NCI-H1694 (cell line): ENCODE measurements around the gene LTBP1.

Experiments used
- DNase-seq: peaks from one replicate; lab custom pipeline; 2025; lab: John Stamatoyannopoulos, UW

LTBP1 gene

GRCh38 chr2:33009249-33009648 lies 62.5 kb downstream of the LTBP1 start:
- no peak for DNase-seq

DNA sequence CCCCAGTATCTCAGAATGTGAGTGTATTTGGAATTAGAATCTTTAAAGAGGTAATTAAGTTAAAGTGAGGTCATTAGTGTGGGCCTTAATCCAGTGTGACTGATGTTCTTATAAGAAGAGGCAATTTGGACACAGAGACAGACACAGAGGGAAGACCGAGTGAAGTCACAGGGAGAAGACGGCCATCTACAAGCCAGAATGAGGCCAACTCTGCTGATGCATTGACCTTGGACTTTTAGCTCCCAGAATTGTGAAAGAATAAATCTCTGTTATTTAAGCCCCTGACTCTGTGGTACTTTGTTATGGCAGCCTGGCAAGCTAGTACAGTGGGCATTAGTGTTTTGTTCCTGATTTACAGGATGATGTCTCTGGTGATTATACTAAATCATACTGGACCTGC lies 64.6 kb downstream of the LTBP1 start:
- DNase-seq = no peak

DNA sequence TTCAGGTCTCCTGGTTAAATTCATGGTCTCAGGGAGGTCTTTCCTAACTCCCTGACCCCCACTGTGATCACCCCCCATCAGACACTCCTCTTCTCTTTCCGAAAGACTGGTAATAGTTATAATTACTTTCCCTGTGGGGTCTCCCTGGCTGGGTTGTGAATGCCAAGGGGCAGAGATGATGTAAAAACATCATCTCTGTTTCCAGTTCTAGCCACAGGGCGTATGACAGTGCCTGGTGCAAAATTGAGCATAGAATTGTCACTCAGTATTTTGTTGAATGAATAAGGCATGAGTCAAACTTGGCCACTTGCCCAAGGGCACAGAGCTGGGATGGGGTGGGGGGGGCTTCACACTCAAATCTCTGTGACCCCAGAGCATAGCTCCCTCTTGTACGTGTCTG lies 65.2 kb downstream of the LTBP1 start:
- DNase-seq = no peak

- DNase-seq = no peak
Observed at GRCh38 chr2:33013684-33014110, 66.9 kb downstream of the LTBP1 start.

- no peak for DNase-seq
Observed at GRCh38 chr2:33014268-33014667, 67.5 kb downstream of the LTBP1 start.

DNA sequence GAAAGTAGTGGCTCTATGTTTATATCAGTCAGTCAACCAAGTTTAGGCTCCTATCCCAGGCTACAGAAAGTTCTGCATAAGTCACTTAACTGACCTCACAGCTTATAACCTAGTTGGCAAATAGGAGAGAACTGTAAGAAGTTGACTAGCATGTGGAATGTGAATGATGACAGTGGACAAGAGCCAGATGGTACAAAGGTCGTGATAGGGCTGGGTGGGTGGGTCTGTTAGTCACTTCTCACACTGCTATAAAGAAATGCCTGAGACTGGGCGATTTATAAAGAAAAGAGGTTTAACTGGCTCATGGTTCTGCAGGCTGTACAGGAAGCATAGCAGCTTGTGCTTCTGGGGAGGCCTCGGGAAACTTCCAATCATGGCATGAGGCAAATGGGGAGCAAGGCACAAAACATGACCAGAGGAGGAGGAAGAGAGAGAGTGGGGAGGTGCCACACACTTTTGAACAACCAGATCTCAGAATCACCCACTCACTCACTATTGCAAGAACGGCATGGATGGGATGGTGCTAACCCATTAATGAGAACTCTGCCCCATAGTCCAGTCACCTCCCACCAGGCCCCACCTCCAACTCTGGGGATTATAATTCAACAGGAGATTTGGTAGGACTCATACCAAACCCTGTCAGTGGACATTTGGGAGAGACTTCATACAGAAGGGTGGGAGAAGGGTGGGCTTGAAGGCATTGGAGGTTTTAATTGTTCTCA lies 68.8 kb downstream of the LTBP1 start:
- DNase-seq = no peak

GRCh38 chr2:33018271-33018670 lies 71.5 kb downstream of the LTBP1 start:
- no peak for DNase-seq

DNA sequence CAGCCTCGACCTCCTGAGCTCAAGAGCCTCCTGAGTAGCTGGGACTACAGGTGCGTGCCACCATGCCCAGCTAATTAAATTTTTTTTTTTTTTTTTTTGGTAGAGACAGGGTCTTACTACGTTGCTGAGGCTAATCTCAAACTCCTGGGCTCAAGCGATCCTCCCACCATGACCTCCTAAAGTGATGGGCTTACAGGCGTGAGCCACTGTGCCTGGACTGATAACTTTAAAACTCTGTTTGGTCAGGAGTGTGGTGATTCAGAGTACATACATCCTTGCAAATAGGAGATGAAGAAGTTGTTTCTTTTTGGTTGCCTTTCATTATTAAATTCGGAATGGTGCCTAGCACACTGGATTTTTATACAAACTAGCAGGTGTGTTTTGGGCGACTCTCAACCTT lies 73.0 kb downstream of the LTBP1 start:
- DNase-seq = no peak

DNA sequence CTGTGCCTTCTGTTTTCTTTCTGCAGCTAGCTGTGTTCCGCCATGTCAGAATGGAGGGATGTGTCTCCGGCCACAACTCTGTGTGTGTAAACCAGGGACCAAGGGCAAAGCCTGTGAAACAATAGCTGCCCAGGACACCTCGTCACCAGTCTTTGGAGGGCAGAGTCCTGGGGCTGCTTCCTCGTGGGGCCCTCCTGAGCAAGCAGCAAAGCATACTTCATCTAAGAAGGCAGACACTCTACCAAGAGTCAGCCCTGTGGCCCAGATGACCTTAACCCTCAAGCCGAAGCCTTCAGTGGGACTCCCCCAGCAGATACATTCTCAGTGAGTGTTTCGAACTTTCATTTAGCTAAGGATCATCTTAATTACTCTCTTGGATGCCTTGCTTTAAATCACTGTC lies 74.1 kb downstream of the LTBP1 start:
- DNase-seq = no peak

DNA sequence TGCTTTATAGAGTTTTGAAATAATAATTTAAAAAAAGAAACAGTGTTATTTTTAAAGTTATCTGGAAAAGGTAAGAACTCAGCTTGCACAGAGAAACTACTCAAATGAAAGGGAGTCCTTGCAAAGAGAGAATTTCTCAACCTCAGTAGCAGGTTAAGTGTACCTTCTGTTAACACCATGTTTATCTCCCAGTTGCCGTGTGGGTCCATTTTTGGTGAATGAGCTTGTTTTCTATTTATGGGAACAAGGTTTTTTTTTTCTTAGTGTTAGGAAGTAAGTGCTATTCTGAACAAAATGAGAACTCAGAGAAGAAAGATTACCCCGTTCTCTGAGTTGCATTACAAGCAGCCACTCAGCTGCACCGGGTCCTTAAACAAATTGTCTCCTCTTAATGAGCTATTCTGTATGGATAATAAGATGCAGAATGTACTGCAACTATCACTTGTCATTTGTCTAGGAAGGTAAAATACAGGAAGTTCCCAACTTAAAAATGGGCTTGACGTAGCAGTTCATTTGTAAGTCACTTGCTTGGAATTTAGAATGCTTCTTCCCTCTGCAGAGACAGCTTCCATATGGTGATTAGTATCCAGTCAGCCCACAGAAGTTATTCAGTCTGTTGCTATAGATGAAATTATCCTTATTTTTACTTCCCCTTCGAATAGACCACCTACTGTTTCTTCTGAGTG lies 74.9 kb downstream of the LTBP1 start:
- DNase-seq = no peak

- no peak for DNase-seq
Observed at GRCh38 chr2:33022395-33022985, 75.7 kb downstream of the LTBP1 start.

- DNase-seq = no peak
Observed at GRCh38 chr2:33022989-33023727, 76.4 kb downstream of the LTBP1 start.

DNA sequence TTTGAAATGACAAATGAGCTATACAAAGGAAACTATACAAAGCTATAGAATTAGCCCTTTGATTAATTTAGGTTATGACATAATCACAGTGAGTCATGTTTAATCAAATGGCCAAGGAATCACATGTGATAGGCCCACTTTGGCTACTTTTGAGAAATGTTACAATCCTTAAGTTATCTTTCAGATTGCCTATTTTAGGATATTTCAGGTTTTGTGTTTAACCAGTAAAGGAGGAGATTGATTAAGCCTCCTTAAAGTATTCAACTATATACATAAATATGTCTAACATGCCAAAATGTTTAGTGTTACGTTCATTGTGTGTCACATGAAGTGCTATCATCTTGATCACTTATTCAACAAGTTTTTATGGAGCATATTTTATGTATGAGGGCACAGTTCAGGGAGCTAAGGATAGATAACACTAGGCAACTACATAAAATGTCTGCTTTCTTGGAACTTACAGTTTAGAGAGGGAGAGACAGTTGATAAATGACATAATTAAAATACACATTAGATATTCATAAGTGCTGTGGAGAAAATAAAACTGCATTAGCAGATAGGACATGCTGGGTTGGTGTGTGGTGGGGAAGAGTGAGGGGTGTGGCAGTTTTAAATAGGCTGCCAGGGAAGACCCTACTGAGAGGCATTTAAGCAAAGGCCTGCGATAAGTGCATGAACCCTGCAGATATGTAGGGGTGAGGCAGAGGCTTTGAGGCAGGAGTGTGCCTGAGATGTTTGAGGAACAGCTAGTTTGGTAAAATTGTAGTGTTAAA lies 77.2 kb downstream of the LTBP1 start:
- DNase-seq = no peak

GRCh38 chr2:33024758-33025157 lies 78.0 kb downstream of the LTBP1 start:
- DNase-seq = no peak

DNA sequence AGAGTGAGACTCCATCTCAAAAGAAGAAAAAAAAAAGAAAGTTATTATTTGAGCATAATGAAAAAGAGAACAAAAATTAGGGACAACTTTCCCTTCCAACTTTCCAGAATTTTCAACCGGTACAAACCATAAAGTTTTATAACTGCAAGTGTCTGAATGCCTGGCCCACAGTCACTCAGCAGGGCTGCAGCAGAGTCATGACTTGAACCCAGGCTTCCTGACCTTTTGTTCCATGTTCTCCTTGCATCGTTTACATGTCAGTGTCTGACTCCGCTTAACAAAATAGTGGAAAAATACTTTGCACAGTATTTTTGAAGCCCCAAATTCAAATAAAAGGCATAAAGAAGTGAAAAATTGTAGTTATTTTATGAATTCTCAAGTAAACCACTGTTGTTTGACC lies 82.7 kb downstream of the LTBP1 start:
- no peak for DNase-seq

DNA sequence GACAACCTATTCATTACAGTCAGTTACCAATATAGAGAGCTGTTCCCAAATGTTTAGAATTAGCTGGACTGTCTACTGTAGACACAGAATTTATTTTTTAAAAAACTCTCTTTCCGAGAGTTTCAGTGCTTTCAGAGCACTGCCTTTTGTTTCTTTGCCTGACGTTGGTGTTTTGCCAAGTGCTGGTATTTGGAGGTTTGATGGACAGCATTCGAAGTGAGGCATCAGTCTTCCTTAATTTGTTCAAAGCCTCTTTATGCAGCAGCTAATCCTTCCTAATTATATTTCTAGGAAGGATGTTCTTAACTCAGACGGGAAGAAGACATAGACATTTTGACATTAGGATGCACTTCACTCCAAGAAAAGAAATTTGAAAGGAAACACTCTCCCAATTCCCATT lies 83.2 kb downstream of the LTBP1 start:
- no peak for DNase-seq

DNA sequence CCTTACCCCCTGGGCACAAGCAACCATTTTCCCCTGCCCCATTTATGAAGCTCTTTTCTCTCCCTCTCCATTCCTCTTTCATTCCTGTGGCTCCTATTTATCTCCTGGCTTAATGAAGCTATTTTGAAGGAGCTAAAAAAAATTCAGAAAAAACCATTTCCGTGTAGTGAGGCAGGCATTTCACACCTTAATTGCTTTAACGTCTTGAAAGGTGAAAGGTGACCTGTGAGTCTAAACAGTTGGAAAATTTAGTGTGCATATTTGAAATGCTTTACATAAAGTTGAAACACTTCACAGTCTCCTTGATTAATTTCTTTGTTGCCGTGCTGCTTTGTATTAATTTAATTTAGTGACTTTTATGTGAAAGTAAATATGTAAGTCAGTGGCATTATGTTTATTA lies 83.6 kb downstream of the LTBP1 start:
- no peak for DNase-seq

GRCh38 chr2:33032245-33032644 lies 85.5 kb downstream of the LTBP1 start:
- no peak for DNase-seq

GRCh38 chr2:33033606-33034081 lies 86.9 kb downstream of the LTBP1 start:
- DNase-seq = peak; percentile 96

DNA sequence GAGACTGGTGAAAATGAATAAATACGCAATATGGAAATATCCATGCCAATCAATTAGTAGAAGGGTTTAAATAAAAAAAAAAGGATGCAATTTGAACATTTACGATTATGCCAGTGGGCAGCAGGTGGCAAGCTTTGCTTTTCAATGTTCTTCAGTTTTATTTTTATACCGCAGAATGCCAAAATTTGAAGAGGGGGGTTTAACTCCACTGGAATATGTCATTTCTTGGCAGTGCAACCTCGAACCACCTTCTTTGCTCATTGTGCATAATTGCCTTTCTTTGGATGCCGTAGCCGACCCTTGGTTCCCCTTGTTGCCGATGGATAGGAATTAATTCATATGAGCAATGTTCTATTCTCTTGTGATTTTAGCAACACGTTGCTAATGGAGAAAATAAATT lies 88.0 kb downstream of the LTBP1 start:
- peak; percentile 90 for DNase-seq

- DNase-seq = peak; percentile 21
Observed at GRCh38 chr2:33038230-33038629, 91.5 kb downstream of the LTBP1 start.

DNA sequence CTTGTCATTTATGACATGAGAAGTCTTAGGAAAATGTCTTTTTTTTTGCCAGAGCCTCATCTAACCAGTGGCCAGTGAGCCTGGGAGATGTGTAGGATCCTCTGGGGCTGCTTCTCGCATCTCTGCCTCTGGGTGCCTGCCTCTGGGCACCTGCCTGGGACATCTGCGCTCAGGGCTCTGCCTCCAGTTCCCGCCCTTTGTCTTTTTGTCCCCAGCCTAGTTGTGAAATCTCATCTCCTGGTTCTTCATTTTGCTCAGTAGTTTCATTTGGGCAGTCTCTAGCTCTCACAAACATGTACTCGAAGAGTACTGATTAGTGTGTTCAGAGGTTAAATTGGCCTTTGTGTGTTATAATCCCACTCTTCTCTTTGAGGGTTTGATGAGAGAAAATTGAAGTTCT lies 92.0 kb downstream of the LTBP1 start:
- no peak for DNase-seq
